Vagina (tissue), 2 donors: ENCODE results near the gene ZDHHC17.

ENCODE experiments used
- POLR2A ChIP-seq, 2 donors: fragments of 450-650 bp; IDR thresholded peaks; one replicate each; pipeline ENCODE4 v1.6.1; 2017; ENCODE audit warnings: antibody characterized with exemption in 2 of 2, mild to moderate bottlenecking in 2 of 2, moderate library complexity in 2 of 2
- TF ChIP-seq, protein P1 (sequence below), 3 experiments: fragments of 450-650 bp in 2 of 3; fragments of 200-600 bp in 1 of 3; sonication (generic) in 1 of 3; IDR thresholded peaks; one replicate each; pipeline ENCODE4 v1.5.1; 2017 to 2019; ENCODE audit warnings: antibody characterized with exemption in 3 of 3, mild to moderate bottlenecking in 2 of 3, moderate library complexity in 2 of 3

DNA sequence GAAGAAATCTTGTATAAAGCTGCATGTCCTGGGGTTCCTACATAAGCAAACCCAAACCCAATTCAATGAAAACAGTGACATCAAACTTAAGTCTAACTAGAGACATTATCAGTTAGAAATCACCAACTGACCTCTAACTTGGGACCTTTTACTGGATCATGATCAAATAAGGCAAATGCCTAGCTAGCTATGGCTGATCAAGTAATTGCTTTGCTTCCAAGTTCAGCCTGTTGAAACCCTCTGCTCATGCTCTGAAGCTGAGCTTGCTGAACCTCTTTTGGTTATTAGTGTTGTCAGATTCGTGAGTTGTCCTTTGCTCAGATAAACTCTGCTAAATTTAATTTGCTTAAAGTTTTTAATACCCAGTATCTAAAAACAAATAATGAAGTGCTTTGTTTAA, 28.9 kb downstream of the ZDHHC17 start:
- TF ChIP-seq, protein P1, sequence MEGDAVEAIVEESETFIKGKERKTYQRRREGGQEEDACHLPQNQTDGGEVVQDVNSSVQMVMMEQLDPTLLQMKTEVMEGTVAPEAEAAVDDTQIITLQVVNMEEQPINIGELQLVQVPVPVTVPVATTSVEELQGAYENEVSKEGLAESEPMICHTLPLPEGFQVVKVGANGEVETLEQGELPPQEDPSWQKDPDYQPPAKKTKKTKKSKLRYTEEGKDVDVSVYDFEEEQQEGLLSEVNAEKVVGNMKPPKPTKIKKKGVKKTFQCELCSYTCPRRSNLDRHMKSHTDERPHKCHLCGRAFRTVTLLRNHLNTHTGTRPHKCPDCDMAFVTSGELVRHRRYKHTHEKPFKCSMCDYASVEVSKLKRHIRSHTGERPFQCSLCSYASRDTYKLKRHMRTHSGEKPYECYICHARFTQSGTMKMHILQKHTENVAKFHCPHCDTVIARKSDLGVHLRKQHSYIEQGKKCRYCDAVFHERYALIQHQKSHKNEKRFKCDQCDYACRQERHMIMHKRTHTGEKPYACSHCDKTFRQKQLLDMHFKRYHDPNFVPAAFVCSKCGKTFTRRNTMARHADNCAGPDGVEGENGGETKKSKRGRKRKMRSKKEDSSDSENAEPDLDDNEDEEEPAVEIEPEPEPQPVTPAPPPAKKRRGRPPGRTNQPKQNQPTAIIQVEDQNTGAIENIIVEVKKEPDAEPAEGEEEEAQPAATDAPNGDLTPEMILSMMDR (IDR thresholded peaks at IDR 0.05) = no peak
- no peak for TF ChIP-seq POLR2A (IDR thresholded peaks at IDR 0.05)
